GM12801 (cell line): ENCODE results near the gene PTPN12.

ENCODE experiments used
- CTCF ChIP-seq: IDR thresholded peaks from one replicate; pipeline ENCODE4 v1.5.1; 2011; ENCODE audit warnings: control low read depth; ENCODE audit not compliant: insufficient read length; ENCODE audit errors: extremely low read depth

Gene PTPN12

GRCh38 chr7:77516085-77516484 lies 21.0 kb upstream of the PTPN12 start:
- TF ChIP-seq CTCF, result no peak

- no peak for TF ChIP-seq CTCF
Observed at GRCh38 chr7:77520261-77520660, 16.8 kb upstream of the PTPN12 start.

- no peak for TF ChIP-seq CTCF
Observed at GRCh38 chr7:77524731-77525130, 12.4 kb upstream of the PTPN12 start.

GRCh38 chr7:77525231-77525630 lies 11.9 kb upstream of the PTPN12 start:
- TF ChIP-seq CTCF, result no peak

- no peak for TF ChIP-seq CTCF
Observed at GRCh38 chr7:77528368-77528767, 8.7 kb upstream of the PTPN12 start.

- no peak for TF ChIP-seq CTCF
Observed at GRCh38 chr7:77529279-77529678, 7.8 kb upstream of the PTPN12 start.

GRCh38 chr7:77531038-77531437 lies 6.1 kb upstream of the PTPN12 start:
- no peak for TF ChIP-seq CTCF

- TF ChIP-seq CTCF, result no peak
Observed at GRCh38 chr7:77532247-77532646, 4.8 kb upstream of the PTPN12 start.
